ENCODE results near the gene ARPC4. TPM values are rescaled to one million over a fixed set of nuclear protein-coding genes. Genes with fewer than 3 reads are reported as not detected.

Gene ARPC4
- 100 to 1,000 TPM; 299 to 300 TPM for total RNA-seq

GRCh38 chr3:9792405-9793160 lies at the start of gene ARPC4, which contains the start of gene TADA3:
TSS of gene ARPC4 (plus strand) at chr3:9793082. CDS start at chr3:9793122, 40 bp downstream.
TSS of gene TADA3 (minus strand) at chr3:9792473. CDS start at chr3:9791466, 1,007 bp downstream.
- POLR2A ChIA-PET: interaction anchor here (0.7 to 2.0 kb wide), 12 partner anchors 11 to 396 kb away, joined by 3 to 19 read pairs (median 4); partner anchors contain the start of genes BRPF1, EMC3, JAGN1 and OGG1
- CTCF ChIA-PET: interaction anchor here (0.7 to 2.0 kb wide), 5 partner anchors 10 to 65 kb away, joined by 3 to 11 read pairs (median 5); no protein-coding TSS in a partner anchor

- POLR2A ChIA-PET: no interaction called here
- CTCF ChIA-PET: interaction anchor here (0.6 to 2.2 kb wide), 2 partner anchors 16 to 231 kb away, joined by 4 to 5 read pairs; no protein-coding TSS in a partner anchor
Observed at GRCh38 chr3:9743548-9743947, 49.3 kb upstream of the ARPC4 start.

- ChIA-PET POLR2A (interaction anchor here (0.6 kb wide), 1 partner anchor 12 kb away, joined by 3 read pairs; no protein-coding TSS in a partner anchor), CTCF (interaction anchor here (0.6 to 2.2 kb wide), 2 partner anchors 17 to 37 kb away, joined by 4 to 5 read pairs; no protein-coding TSS in a partner anchor)
Observed at GRCh38 chr3:9744162-9744561, 48.7 kb upstream of the ARPC4 start.

DNA sequence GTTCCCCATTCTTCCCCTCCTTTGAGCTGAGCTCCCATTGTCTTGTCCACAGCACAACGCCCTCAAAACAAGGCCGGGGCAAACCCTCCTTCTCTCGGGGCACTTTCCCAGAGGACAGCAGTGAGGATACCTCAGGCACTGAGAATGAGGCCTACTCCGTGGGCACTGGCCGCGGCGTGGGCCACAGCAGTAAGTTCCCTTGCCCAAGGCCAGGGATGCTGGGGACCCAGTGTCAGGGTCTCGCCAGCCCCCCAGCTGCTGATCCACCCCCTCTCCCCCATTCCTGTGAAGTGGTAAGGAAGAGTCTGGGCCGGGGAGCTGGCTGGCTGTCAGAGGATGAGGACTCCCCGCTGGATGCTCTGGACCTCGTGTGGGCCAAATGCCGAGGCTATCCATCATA lies 47.4 kb upstream of the ARPC4 start:
- ChIA-PET POLR2A (interaction anchor here (0.5 kb wide), 1 partner anchor 377 kb away, joined by 3 read pairs; no protein-coding TSS in a partner anchor), CTCF (interaction anchor here (0.5 kb wide), 1 partner anchor 268 kb away, joined by 4 read pairs; no protein-coding TSS in a partner anchor)

DNA sequence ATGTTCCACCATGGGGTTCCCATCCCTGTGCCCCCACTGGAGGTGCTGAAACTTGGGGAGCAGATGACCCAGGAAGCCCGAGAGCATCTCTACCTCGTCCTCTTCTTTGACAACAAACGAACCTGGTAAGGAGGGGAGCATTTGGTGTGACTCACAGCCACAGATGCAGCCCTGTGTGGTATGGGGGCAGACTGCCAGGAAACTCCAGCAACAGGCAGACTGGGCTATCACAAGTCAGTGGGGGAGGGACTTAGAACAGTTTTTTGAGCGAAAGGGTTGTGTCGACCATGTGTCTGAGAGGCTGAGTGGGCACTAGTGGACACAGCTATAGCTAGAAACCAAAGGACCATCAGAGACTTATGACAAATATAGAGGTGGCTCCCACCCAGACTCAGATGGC lies 46.6 kb upstream of the ARPC4 start:
- CTCF ChIA-PET: no interaction called here
- POLR2A ChIA-PET: interaction anchor here (0.5 kb wide), 1 partner anchor 376 kb away, joined by 3 read pairs; no protein-coding TSS in a partner anchor

GRCh38 chr3:9747267-9747666 lies 45.6 kb upstream of the ARPC4 start:
- CTCF ChIA-PET: interaction anchor here (0.6 kb wide), 1 partner anchor 30 kb away, joined by 3 read pairs; no protein-coding TSS in a partner anchor
- POLR2A ChIA-PET: no interaction called here

GRCh38 chr3:9748031-9748430 lies 44.9 kb upstream of the ARPC4 start:
- POLR2A ChIA-PET: interaction anchor here (1.5 kb wide), 1 partner anchor 99 kb away, joined by 3 read pairs; the partner anchor contains the start of gene MTMR14

DNA sequence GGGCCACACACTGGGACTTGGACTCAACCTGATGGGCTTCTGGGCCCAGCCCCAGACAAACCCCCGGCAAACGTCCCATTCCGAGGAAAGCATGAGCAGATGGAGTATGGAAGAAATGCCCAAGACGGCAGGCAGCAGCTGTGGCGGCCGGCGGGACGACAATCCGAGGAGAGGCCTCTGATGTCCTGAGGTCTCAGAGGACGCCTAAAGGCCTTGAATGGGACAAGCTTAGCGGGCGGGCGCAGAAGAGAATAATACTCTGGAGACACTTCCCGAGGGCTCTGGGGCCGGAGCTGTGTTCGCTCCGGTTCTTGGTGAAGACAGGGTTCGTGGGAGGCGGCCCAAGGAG lies 43.6 kb upstream of the ARPC4 start:
- ChIA-PET POLR2A (interaction anchor here (0.6 to 2.1 kb wide), 7 partner anchors 12 to 193 kb away, joined by 3 to 6 read pairs (median 3); partner anchors contain the start of genes ARPC4, CAMK1 and MTMR14), CTCF (interaction anchor here (1.2 to 2.3 kb wide), 4 partner anchors 9 to 22 kb away, joined by 4 to 9 read pairs (median 4); partner anchors contain the start of gene CAMK1)

More at GRCh38 chr3:9748031-9748430, 44.9 kb upstream of the ARPC4 start:
- CTCF ChIA-PET: no interaction called here

DNA sequence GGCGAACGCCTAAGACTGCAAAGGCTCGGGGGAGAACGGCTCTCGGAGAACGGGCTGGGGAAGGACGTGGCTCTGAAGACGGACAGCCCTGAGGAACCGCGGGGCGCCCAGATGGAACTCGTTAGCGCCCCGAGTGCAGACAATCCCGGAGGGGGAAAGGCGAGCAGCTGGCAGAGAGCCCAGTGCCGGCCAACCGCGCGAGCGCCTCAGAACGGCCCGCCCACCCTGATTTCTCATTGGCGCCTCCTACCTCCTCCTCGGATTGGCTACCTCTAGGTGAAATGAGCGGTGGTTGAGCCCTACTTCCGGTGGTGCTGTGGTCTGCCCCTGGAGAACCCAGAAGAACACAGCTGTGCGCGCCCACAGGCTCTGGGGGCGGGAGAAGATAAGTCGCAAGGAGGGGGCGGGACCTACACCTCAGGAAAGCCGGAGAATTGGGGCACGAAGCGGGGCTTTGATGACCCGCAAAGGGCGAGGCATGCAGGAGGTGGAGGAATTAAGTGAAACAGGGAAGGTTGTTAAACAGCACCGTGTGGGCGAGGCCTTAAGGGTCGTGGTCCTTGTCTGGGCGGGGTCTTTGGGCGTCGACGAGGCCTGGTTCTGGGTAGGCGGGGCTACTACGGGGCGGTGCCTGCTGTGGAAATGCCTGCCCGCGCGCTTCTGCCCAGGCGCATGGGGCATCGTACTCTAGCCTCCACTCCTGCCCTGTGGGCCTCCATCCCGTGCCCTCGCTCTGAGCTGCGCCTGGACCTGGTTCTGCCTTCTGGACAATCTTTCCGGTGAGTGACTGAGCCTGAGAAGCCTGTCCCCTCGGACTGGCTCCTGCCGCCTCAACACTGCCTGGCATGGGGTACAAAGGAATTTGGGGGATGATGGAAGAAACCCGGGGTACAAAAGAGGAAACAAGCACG lies 43.0 kb upstream of the ARPC4 start, which contains the start of gene OGG1:
OGG1 (plus strand) TSS at position 308 of the 911 bp plus-strand sequence; CDS start at position 643, 335 bp downstream.
- ChIA-PET POLR2A (interaction anchor here (0.6 to 2.1 kb wide), 9 partner anchors 13 to 192 kb away, joined by 3 to 6 read pairs (median 5); partner anchors contain the start of genes ARPC4 and CAMK1), CTCF (interaction anchor here (0.6 to 2.3 kb wide), 7 partner anchors 10 to 183 kb away, joined by 3 to 9 read pairs (median 4); partner anchors contain the start of gene CAMK1)

DNA sequence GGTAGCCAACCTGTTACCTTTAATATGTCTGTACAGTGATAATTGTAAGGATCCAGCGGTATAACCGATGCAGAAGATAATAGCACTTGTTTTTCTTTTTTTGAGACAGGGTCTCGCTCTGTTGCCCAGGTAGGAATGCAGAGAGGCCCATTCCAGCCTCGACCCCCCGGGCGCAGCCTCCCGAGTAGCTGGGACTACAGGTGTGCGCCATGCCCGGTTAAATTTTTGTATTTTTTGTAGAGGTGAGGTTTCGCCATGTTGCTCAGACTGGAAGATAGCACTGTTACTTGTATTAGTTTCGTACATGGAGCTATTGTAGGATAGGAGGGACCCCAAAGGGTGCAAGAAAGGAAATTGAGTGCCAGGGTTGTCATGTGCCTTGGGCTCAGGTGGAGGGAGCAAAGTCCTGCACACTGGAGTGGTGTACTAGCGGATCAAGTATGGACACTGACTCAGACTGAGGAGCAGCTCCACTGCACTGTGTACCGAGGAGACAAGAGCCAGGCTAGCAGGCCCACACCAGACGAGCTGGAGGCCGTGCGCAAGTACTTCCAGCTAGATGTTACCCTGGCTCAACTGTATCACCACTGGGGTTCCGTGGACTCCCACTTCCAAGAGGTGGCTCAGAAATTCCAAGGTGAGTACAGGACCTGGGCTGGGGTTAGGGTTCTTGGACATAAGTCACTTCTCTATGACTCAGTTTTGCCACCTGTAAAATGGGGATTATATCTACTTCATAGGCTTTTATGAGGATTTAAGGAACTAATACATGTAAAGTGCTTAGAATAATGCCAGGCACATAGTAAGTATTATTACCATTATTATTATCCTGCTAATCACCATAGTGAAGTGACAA lies 42.1 kb upstream of the ARPC4 start:
- POLR2A ChIA-PET: interaction anchor here (0.8 to 2.1 kb wide), 4 partner anchors 13 to 29 kb away, joined by 3 to 6 read pairs (median 6); partner anchors contain the start of gene CAMK1
- CTCF ChIA-PET: interaction anchor here (0.6 to 2.3 kb wide), 6 partner anchors 9 to 183 kb away, joined by 3 to 9 read pairs (median 4); partner anchors contain the start of genes CAMK1 and CRELD1

GRCh38 chr3:9754678-9755077 lies 38.2 kb upstream of the ARPC4 start:
- POLR2A ChIA-PET: no interaction called here
- CTCF ChIA-PET: interaction anchor here (1.1 to 1.3 kb wide), 2 partner anchors 14 to 33 kb away, joined by 3 read pairs; no protein-coding TSS in a partner anchor

GRCh38 chr3:9757427-9757826 lies 35.5 kb upstream of the ARPC4 start:
- ChIA-PET POLR2A (no interaction called here), CTCF (no interaction called here)

- CTCF ChIA-PET: no interaction called here
Observed at GRCh38 chr3:9760779-9761505, 31.9 kb upstream of the ARPC4 start.

DNA sequence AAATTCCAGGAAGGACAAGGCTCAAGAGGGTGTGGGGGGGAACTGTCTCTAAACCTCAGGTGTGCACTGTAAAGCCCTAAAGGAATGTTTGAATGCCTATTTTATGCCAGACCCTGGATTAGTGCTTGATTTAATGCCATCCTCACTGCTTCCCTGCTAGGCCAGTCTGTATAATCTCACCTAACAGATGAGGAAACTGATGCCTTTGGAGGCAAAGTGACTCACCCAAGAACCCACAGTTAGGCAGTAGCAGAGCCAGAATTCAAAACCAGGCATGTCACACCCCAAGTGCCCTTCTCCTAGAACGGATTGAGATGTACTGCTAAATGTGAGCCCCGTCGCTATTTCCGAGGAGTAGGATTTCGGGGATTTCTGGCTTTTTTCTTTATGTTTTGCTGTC lies 31.0 kb upstream of the ARPC4 start:
- CTCF ChIA-PET: no interaction called here
- POLR2A ChIA-PET: no interaction called here

More at GRCh38 chr3:9760779-9761505, 31.9 kb upstream of the ARPC4 start:
- POLR2A ChIA-PET: interaction anchor here (0.6 kb wide), 1 partner anchor 17 kb away, joined by 3 read pairs; no protein-coding TSS in a partner anchor

DNA sequence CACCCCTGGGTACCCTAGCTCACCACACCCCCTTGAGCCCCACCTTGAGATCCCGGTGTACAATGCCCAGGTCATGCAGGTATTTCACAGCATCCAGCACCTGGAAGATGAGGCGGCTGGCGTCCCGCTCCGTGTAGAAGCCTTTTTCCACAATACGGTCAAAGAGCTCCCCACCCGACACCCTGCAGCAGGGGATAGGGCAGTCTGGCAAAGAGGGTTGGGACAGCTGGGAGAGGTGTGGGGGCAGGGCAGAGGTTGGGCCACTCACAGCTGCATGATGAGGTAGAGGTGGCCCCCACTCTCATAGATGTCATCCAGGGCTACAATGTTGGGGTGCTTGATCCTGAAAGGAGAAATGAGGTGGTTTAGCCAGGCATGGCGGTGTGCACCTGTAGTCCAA lies 30.0 kb upstream of the ARPC4 start:
- CTCF ChIA-PET: interaction anchor here (1.1 to 1.4 kb wide), 2 partner anchors 15 to 19 kb away, joined by 3 read pairs; no protein-coding TSS in a partner anchor
- POLR2A ChIA-PET: interaction anchor here (0.6 to 0.7 kb wide), 2 partner anchors 11 to 44 kb away, joined by 4 to 9 read pairs; no protein-coding TSS in a partner anchor

GRCh38 chr3:9765865-9766264 lies 27.0 kb upstream of the ARPC4 start:
- ChIA-PET CTCF (interaction anchor here (1.0 to 1.5 kb wide), 3 partner anchors 10 to 39 kb away, joined by 3 to 4 read pairs (median 3); no protein-coding TSS in a partner anchor), POLR2A (interaction anchor here (1.4 kb wide), 1 partner anchor 27 kb away, joined by 4 read pairs; the partner anchor contains the start of genes ARPC4 and TADA3)

- POLR2A ChIA-PET: no interaction called here
- CTCF ChIA-PET: no interaction called here
Observed at GRCh38 chr3:9767418-9767817, 25.5 kb upstream of the ARPC4 start.
